ENCODE results near the gene BIRC6. TPM values are rescaled to one million over a fixed set of nuclear protein-coding genes. Genes with fewer than 3 reads are reported as not detected.

BIRC6 gene
- total and polyA plus RNA-seq, 2 donors (not counting 1 experiment from before 2014, with no cell fraction given): 41.7 to 166 TPM

DNA sequence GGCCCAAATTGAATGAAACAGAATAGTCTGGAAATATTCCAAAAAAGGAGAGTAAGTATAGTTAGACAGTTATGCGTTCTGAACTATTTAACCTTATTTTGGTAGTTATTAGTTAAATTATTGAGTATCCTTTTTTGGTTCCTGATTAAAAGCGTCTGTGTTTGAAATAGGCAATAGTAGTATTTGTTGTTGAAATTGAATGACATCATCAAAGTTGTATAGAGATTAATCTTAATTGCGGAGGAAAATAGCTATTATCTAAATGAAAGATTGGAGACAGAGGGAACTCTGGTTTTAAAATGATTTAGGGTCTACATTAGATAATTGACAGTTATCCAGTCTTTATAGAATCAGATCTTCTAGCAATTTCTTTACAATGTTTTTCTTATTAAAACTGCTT is 115.8 kb downstream of the BIRC6 start:
- ATAC-seq (ENCODE audit: low read depth) (no peak), DNase-seq (no peak)
- Mint-ChIP-seq H3K4me1 (no peaks in the 10 kb centered on the region), H3K4me3 (no peak overlapping the region), H3K27ac (no peak overlapping the region), H3K27me3 (no peaks in the 10 kb centered on the region), H3K9me3 (ENCODE audit: insufficient read depth) (no peaks in the 10 kb centered on the region)
- CTCF ChIA-PET: no interaction called here
- no peaks in the 10 kb centered on the region for H4K20me1 ChIP-seq (ENCODE audit: control insufficient read depth, insufficient read depth, low read length, poor library complexity, severe bottlenecking)
- intact Hi-C loops (cut with micrococcal nuclease): no loop called here
- peaks cover 10% of the 10 kb centered on the region for H3K79me2 ChIP-seq (ENCODE audit: control insufficient read depth, insufficient read depth, low read length)
- peaks cover 21 to 72% of the 10 kb centered on the region in 2 experiments for H3K36me3 ChIP-seq (replicated peaks in 1 of 2; ENCODE audit: control extremely low read depth in 1 of 2, control insufficient read depth in 1 of 2, extremely low read depth in 1 of 2, insufficient read depth in 2 of 2, low read length in 1 of 2)
- no peak overlapping the region for H3K27ac ChIP-seq (ENCODE audit: low read length in 2 of 2)
- no peak overlapping the region for H2AFZ ChIP-seq (ENCODE audit: insufficient read depth, low read depth, low read length, poor library complexity, severe bottlenecking)
- no peaks in the 10 kb centered on the region for H3K4me1 ChIP-seq (ENCODE audit: control insufficient read depth in 2 of 2, insufficient read depth in 2 of 2, low read length in 2 of 2)
- no peak overlapping the region for H3K4me3 ChIP-seq (ENCODE audit: control extremely low read depth in 1 of 5, extremely low read depth in 1 of 5, insufficient read depth in 1 of 5, low read depth in 2 of 5, low read length in 4 of 5)
- no peak overlapping the region for H3K9ac ChIP-seq (ENCODE audit: low read length)
- H3K9me3 ChIP-seq (ENCODE audit: control extremely low read depth in 1 of 3, control insufficient read depth in 2 of 3, insufficient read depth in 1 of 3, low read length in 2 of 3): no peaks in the 10 kb centered on the region
- H3K27me3 ChIP-seq (replicated peaks in 1 of 4; ENCODE audit: control extremely low read depth in 1 of 4, control insufficient read depth in 3 of 4, insufficient read depth in 4 of 4, low read length in 3 of 4): no peaks in the 10 kb centered on the region
- no peak overlapping the region for H3K4me2 ChIP-seq (replicated peaks; ENCODE audit: low read depth, low read length, poor library complexity, severe bottlenecking)
- no CpG with 5 or more reads among the region's 3 CpGs for WGBS (ENCODE audit: insufficient coverage)
- POLR2A ChIA-PET: no interaction called here
- TF ChIP-seq, protein P1, sequence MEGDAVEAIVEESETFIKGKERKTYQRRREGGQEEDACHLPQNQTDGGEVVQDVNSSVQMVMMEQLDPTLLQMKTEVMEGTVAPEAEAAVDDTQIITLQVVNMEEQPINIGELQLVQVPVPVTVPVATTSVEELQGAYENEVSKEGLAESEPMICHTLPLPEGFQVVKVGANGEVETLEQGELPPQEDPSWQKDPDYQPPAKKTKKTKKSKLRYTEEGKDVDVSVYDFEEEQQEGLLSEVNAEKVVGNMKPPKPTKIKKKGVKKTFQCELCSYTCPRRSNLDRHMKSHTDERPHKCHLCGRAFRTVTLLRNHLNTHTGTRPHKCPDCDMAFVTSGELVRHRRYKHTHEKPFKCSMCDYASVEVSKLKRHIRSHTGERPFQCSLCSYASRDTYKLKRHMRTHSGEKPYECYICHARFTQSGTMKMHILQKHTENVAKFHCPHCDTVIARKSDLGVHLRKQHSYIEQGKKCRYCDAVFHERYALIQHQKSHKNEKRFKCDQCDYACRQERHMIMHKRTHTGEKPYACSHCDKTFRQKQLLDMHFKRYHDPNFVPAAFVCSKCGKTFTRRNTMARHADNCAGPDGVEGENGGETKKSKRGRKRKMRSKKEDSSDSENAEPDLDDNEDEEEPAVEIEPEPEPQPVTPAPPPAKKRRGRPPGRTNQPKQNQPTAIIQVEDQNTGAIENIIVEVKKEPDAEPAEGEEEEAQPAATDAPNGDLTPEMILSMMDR (IDR thresholded peaks at IDR 0.05): no peak
- no peak for TF ChIP-seq EZH2 (IDR thresholded peaks at IDR 0.05; ENCODE audit: borderline replicate concordance, insufficient read depth, low read depth, low read length, poor library complexity, severe bottlenecking)

DNA sequence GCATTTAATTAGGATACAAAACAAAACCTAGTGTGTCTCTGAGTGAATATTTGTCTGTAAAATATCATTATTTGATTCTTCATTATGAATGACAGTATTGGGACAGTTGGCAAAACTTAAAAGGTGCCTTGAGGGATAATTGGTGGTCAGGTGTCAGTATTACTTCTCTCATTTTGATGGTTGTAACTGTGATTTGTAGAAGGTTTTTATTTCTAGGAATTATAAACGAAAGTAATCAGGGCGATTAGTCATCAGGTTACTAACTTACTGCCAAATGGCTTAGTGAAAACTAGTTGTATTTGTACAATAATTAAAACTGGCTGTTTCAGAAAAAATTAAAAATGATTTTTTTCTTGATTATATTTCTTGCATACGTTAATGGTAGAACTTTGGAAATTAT is 117.6 kb downstream of the BIRC6 start:
- Mint-ChIP-seq H3K27ac (no peak overlapping the region), H3K9me3 (ENCODE audit: insufficient read depth) (no peaks in the 10 kb centered on the region), H3K4me1 (no peaks in the 10 kb centered on the region), H3K27me3 (no peaks in the 10 kb centered on the region), H3K4me3 (no peak overlapping the region)
- ChIA-PET POLR2A (no interaction called here), CTCF (no interaction called here)
- Histone ChIP-seq H2AFZ (ENCODE audit: insufficient read depth, low read depth, low read length, poor library complexity, severe bottlenecking) (no peak overlapping the region), H3K36me3 (replicated peaks in 1 of 2; ENCODE audit: control extremely low read depth in 1 of 2, control insufficient read depth in 1 of 2, extremely low read depth in 1 of 2, insufficient read depth in 2 of 2, low read length in 1 of 2) (peaks cover 22 to 73% of the 10 kb centered on the region in 2 experiments), H3K27ac (ENCODE audit: low read length in 2 of 2) (no peak overlapping the region), H3K9ac (ENCODE audit: low read length) (no peak overlapping the region), H3K79me2 (ENCODE audit: control insufficient read depth, insufficient read depth, low read length) (peaks cover 10% of the 10 kb centered on the region), H3K4me1 (ENCODE audit: control insufficient read depth in 2 of 2, insufficient read depth in 2 of 2, low read length in 2 of 2) (no peaks in the 10 kb centered on the region), H3K9me3 (ENCODE audit: control extremely low read depth in 1 of 3, control insufficient read depth in 2 of 3, insufficient read depth in 1 of 3, low read length in 2 of 3) (no peaks in the 10 kb centered on the region), H3K4me2 (replicated peaks; ENCODE audit: low read depth, low read length, poor library complexity, severe bottlenecking) (no peak overlapping the region), H4K20me1 (ENCODE audit: control insufficient read depth, insufficient read depth, low read length, poor library complexity, severe bottlenecking) (no peaks in the 10 kb centered on the region), H3K4me3 (ENCODE audit: control extremely low read depth in 1 of 5, extremely low read depth in 1 of 5, insufficient read depth in 1 of 5, low read depth in 2 of 5, low read length in 4 of 5) (no peak overlapping the region), H3K27me3 (replicated peaks in 1 of 4; ENCODE audit: control extremely low read depth in 1 of 4, control insufficient read depth in 3 of 4, insufficient read depth in 4 of 4, low read length in 3 of 4) (no peaks in the 10 kb centered on the region)
- no peak for ATAC-seq (ENCODE audit: low read depth)
- WGBS (ENCODE audit: insufficient coverage): no CpG with 5 or more reads among the region's 3 CpGs
- TF ChIP-seq EZH2 (IDR thresholded peaks at IDR 0.05; ENCODE audit: borderline replicate concordance, insufficient read depth, low read depth, low read length, poor library complexity, severe bottlenecking): no peak
- TF ChIP-seq, protein P1 (IDR thresholded peaks at IDR 0.05): no peak
- DNase-seq: no peak
- intact Hi-C loops (cut with micrococcal nuclease): no loop called here
